HG03378 (cell line): ENCODE results near the gene MADD.

Experiments used
- ATAC-seq: cut with Tn5 transposase; IDR thresholded peaks from one replicate; pipeline ENCODE4 v1.9.1; 2021; ENCODE audit warnings: mild to moderate bottlenecking, moderate library complexity; ENCODE audit not compliant: unreplicated experiment

The MADD gene

GRCh38 chr11:47355283-47356128 is 85.6 kb downstream of the MADD start:
- no peak for ATAC-seq

DNA sequence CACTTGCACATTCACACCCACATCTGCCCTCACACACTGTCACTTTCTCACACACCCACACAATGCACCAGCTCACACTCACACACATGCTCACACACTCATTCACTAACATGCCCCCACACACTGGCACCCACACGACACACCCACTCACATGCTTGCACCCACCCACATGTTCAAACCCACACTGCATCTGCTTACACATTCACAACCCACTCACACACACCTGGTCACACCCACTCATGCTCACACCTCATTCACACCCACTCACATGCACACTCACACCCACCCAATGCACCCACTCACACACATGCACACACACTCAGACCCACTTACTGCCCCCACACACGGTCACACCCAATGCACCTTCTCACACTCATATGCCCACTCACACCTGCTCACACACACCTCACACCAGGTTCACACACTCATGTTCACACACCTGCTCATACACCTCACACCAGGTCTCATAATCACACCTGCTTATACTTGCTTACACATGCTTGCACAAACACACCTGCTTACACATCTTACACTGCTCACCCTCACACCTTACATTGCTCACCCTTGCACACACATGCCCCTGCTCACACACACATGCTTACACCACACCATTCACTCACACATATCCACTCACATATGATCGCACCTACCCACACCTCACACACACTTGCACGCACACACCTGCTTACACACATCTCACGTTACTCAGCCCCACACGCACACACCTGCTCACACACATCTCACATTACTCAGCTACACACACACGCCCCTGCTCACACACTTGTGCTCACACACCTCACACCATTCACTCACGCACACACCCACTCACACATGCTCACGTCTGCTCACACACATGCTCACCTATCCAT is 86.4 kb downstream of the MADD start:
- ATAC-seq: no peak

DNA sequence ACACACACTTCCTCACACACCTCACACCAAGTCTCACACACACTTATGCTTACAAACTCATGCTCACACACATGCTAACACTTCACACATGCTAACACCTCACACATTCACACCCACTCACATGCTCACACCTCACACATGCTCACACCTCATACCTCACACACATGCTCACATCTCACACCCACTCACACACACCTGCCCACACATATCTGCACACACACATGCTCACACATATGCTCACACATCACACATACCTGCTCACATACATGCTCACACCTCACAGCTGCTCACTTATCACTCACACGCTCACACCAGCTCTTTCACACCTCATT is 87.0 kb downstream of the MADD start:
- ATAC-seq: no peak

DNA sequence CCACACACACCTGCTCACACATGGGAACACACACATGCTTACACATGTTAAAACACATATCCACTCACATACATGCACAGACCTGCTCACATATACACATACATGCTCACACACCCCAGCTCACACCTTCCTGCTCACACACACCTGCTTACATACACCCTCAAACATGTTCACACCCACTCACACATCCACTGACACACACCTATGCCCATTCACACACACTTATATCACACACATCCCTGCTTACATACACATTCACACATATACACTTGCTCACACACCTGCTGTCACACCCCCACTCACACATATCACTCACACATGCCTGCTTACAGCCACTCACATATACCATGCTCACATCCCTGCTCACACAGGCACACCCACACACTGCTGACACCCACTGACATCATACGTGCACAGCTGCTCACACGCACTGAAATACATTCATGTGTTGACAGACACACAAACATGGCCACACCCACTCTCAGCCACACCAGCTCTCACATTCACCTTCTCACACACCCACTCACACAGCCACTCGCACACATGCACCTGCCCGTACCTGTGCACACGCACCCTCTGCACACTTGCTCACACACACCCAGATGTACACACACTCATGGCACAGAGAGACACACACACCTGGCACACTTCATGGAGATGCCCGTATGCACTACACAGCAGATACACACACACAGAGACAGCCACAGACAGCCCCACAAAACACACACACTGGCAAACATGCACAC is 88.2 kb downstream of the MADD start:
- no peak for ATAC-seq

- no peak for ATAC-seq
Observed at GRCh38 chr11:47358731-47359051, 88.8 kb downstream of the MADD start.

DNA sequence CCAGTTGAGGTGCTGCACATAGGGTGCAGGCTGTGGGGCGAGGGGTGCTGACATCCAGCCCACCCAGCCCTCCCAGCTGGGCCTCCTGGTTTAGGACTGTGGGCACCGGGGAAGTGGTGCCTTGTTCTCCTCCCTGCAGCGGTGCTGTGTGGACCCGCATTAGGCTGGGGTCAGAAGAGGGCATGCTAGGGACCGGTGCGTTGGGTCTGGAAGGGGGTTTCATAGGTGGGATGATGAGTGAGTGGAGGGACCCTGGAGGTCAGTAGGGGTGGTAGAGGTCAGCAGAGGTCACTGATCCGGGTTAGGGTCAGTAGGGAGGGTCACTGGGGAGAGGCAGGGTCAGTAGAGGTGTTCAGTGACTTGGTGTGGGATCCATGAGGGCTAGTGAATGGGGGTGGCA is 89.2 kb downstream of the MADD start:
- no peak for ATAC-seq

DNA sequence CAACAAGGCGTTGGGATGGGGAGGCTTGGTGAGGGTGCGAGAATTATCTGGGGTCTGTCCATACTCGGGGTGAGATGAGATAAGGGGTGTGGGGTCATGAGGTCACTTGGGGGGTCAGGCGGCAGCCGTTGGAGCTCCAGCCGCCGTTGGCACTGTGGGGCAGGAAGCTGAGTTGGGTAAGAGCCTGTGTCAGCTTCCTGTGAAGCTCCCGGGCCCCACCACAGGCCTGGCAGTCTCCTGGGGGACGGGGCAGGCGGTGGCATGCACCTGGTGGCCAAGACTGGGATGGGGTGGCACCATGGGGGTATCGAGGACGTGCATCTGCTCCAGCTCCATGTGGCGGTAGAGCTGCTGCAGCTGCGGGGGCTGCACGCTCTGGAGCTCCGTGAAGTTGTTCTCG is 89.7 kb downstream of the MADD start:
- ATAC-seq: no peak

DNA sequence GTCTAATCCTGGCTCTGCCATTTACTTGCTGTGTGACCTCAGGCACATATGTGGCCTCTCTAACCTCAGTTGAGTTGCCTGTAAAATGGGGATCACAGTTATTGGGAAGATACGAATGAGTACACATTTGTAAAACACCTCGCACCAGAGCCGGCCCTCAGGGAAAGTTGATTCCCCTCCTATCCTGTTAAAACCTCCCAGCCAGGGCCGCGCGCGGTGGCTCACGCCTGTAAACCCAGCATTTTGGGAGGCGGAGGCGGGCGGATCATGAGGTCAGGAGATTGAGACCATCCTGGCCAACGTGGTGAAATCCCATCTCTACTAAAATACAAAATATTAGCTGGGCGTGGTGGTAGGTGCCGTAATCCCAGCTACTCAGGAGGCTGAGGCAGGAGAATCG is 90.4 kb downstream of the MADD start:
- no peak for ATAC-seq

GRCh38 chr11:47361419-47361818 is 91.5 kb downstream of the MADD start:
- ATAC-seq: no peak

GRCh38 chr11:47366020-47366490 is 96.1 kb downstream of the MADD start:
- no peak for ATAC-seq

DNA sequence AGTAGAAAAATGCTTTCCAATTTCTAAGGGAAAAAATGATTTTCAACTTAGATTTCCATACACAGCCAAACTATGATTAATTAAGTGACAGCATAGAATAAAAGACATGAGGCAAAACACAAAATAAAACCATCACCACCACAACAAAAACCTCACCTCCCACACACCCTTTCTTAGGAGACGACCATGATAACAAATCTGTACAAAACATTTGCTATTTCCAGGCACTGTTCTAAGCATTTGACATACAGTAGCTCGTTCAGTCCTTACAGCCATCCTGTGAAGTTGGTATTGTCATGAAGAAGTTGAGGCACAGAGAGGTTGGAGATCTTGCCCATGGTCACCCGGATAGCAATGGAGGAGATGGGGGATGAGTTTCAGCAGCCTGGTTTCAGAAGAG is 99.7 kb downstream of the MADD start:
- no peak for ATAC-seq

GRCh38 chr11:47372422-47372821 is 102.5 kb downstream of the MADD start:
- ATAC-seq: no peak

DNA sequence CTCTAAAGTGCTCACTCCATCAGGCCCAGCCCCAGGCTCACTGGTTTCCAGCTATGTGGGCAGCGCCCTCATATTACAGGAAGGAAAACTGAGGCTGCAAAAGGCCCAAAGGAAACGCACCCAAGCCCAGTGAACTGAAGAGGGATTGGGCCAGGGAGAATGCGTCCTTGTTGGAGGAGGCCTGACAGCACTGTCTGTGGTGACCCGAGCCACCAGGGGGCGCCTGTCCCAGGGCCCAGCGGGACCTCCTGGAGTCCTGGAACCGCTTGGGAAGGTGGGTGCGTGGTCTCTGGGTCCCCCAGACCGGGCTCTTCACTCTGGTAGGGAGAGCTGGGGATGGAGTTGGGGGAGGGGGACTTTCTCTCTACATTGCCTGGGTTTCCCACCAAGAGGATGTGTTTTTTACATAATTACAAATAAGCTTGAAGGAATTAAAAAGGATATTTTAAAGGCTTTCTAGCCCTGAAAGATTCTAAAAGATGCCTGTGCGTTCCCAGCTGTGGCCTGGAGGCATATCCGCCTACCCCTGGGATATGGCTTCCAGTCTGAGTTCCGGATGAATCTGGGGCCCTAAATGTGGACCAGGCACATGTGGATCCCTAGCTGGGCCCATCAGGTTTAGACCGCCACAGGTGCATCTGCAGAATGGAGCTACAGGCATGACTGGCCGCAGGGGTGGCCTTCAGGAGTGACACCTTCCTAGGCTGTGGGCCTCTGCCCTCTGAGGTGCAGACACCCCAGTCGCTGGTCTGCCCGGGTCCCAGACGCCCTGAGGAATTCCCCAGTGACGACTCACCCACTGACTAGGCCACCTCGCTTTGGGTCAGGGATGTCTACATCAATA is 104.2 kb downstream of the MADD start:
- ATAC-seq: peak; percentile 40

- no peak for ATAC-seq
Observed at GRCh38 chr11:47374720-47375019, 104.7 kb downstream of the MADD start.

- ATAC-seq: no peak
Observed at GRCh38 chr11:47375020-47375419, 105.1 kb downstream of the MADD start.

DNA sequence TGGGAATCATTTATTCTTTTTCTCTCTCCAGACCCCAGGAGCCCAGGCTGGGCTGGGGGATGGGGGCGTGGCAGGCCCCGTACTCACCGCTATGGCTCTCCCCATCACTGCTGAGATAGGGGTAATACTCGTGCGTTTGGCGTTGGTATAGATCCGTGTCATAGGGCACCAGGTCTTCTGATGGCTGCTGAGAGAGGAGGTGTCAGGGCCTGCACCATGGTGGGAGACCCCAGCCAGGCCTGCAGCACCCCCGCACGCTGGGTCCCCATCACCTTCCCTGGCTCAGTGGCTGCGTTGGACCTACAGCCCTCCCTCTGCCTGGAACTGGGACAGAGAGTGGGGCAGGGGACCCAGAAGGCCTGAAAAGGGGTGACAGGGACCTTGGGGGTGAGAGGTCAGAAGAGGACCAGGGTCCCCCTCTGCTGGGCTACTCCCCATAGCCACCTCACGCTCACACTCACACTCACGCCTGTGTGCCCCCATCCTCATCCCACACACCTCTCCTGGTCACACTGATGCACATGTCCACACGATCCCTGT is 105.7 kb downstream of the MADD start:
- no peak for ATAC-seq

GRCh38 chr11:47376107-47376524 is 106.2 kb downstream of the MADD start:
- no peak for ATAC-seq

GRCh38 chr11:47376525-47377371 is 106.8 kb downstream of the MADD start:
- no peak for ATAC-seq

GRCh38 chr11:47377571-47378009 is 107.7 kb downstream of the MADD start:
- no peak for ATAC-seq
